NCI-H446 (cell line): ENCODE results near the gene CATSPERD.
A peak's percentile ranks its signal among the peaks of the same experiment; 100 is the strongest.
"Not testable (repeated sequence)": the region's sequence is repeated elsewhere in the genome, so short reads cannot be mapped to it uniquely, and the experiment has no call there.

Source experiments
- DNase-seq, 2 experiments: peaks; one replicate each; lab custom pipeline; 2025; lab: John Stamatoyannopoulos, UW

CATSPERD gene

GRCh38 chr19:5684694-5685430 lies 35.6 kb upstream of the CATSPERD start:
- no peak for DNase-seq

GRCh38 chr19:5686326-5686646 lies 34.2 kb upstream of the CATSPERD start:
- DNase-seq: no peak

- DNase-seq: peak; percentile 93 to 98
Measured at GRCh38 chr19:5686647-5687359, 33.6 kb upstream of the CATSPERD start.

- DNase-seq: no peak
Measured at GRCh38 chr19:5687360-5688198, 32.9 kb upstream of the CATSPERD start.

- DNase-seq: not testable (repeated sequence)
Measured at GRCh38 chr19:5688262-5688881, 32.1 kb upstream of the CATSPERD start.

- peak; percentile 94 to 99 for DNase-seq
Measured at GRCh38 chr19:5690125-5690954, 30.1 kb upstream of the CATSPERD start, which contains the start of gene RPL36. RPL36 (plus strand) TSS chr19:5690295; CDS start chr19:5690508, 213 bp downstream.

GRCh38 chr19:5690955-5691821 lies 29.2 kb upstream of the CATSPERD start:
- peak in 1 of 2 experiments; percentile 74 for DNase-seq

GRCh38 chr19:5691822-5692722 lies 28.4 kb upstream of the CATSPERD start:
- peak in 1 of 2 experiments; percentile 29 for DNase-seq

GRCh38 chr19:5692723-5693194 lies 27.7 kb upstream of the CATSPERD start:
- no peak for DNase-seq

- no peak for DNase-seq
Measured at GRCh38 chr19:5693195-5694166, 27.0 kb upstream of the CATSPERD start.

- no peak for DNase-seq
Measured at GRCh38 chr19:5694167-5694955, 26.1 kb upstream of the CATSPERD start.

GRCh38 chr19:5694956-5695648 lies 25.3 kb upstream of the CATSPERD start:
- DNase-seq: no peak

- DNase-seq: no peak
Measured at GRCh38 chr19:5695649-5696195, 24.7 kb upstream of the CATSPERD start.

- no peak for DNase-seq
Measured at GRCh38 chr19:5696196-5697021, 24.0 kb upstream of the CATSPERD start.
